Activated CD8-positive, alpha-beta T cell treated with anti-CD3 and anti-CD28 coated beads, Interleukin-2, amount 10 ng/mL, durations not matched to agents 7 days and 5 days (primary cell): ENCODE measurements around the gene SRPK2. TPM values are rescaled to one million over a fixed set of nuclear protein-coding genes. Genes with fewer than 3 reads are reported as not detected.
"Not testable (repeated sequence)": the region's sequence is repeated elsewhere in the genome, so short reads cannot be mapped to it uniquely, and the experiment has no call there.

ENCODE experiments used
- ATAC-seq: fragments of 150-1000 bp; cut with Tn5 transposase; one replicate; pipeline ENCODE4 v1.10.0; 2021; ENCODE audit warnings: moderate library complexity
- CTCF ChIA-PET: fragments of 350-600 bp; sonication (Branson Sonifier 250); formaldehyde crosslinking; loops from one replicate; lab custom pipeline; 2021; ENCODE audit warnings: antibody characterized with exemption; lab: Charles Lee
- POLR2A ChIA-PET: fragments of 350-600 bp; sonication (Branson Sonifier 250); formaldehyde crosslinking; loops from one replicate; lab custom pipeline; 2021; ENCODE audit warnings: antibody characterized with exemption; lab: Charles Lee
- DNase-seq: peaks from one replicate; pipeline ENCODE4 v3.0.0-alpha.2; 2020
- H3K27ac Mint-ChIP-seq: one replicate; pipeline ENCODE4 v1.8.0; 2021; ENCODE audit warnings: mild to moderate bottlenecking, mixed read lengths
- H3K27me3 Mint-ChIP-seq: one replicate; pipeline ENCODE4 v1.8.0; 2021; ENCODE audit warnings: low read depth, mixed read lengths
- H3K36me3 Mint-ChIP-seq: one replicate; pipeline ENCODE4 v1.8.0; 2021; ENCODE audit warnings: low read depth, mixed read lengths
- H3K4me1 Mint-ChIP-seq: one replicate; pipeline ENCODE4 v1.8.0; 2021; ENCODE audit warnings: low read depth, mixed read lengths
- H3K4me3 Mint-ChIP-seq: one replicate; pipeline ENCODE4 v1.8.0; 2021; ENCODE audit warnings: mild to moderate bottlenecking, mixed read lengths
- H3K9me3 Mint-ChIP-seq: one replicate; pipeline ENCODE4 v1.8.0; 2022; ENCODE audit warnings: mixed read lengths; ENCODE audit not compliant: insufficient read depth
- total RNA-seq, 2 experiments: library from RNA; stranded (reverse); gene quantifications; one replicate each; pipeline ENCODE4 v1.2.3, GENCODE V29; 2021

The SRPK2 gene
- total RNA-seq, 2 experiments from 2014 or later, result 34.5 to 35.9 TPM

DNA sequence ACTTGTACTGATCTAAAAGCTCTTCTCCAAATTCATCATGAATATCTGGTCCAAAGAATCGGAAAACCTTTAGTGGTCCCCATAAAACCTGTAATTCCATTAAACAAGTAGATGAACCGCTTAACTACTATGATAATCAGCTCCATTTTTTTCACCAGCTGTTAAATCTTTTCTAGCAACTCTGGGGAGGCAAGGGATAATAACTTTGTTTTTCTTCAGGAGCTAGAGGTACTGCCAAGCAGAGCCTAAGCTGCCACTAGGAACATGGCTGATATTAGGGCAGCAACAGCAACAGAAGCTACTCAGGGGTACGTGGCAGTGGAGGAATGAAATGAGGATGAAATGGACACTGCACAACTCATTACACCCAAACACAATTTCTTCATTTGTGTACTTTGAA, 138.0 kb downstream of the SRPK2 start:
- no peak for ATAC-seq
- no peak for DNase-seq
- Mint-ChIP-seq H3K27ac (no peak overlapping the region), H3K27me3 (no peaks in the 10 kb centered on the region), H3K36me3 (no peaks in the 10 kb centered on the region), H3K4me3 (no peak overlapping the region), H3K9me3 (no peaks in the 10 kb centered on the region), H3K4me1 (peaks cover 4% of the 10 kb centered on the region)
- CTCF ChIA-PET, result interaction anchor here (1.1 to 2.3 kb wide), 2 partner anchors 18 to 37 kb away, joined by 3 to 8 read pairs; no protein-coding TSS in a partner anchor
- POLR2A ChIA-PET, result no interaction called here

- ChIA-PET CTCF (interaction anchor here (2.3 kb wide), 1 partner anchor 18 kb away, joined by 8 read pairs; no protein-coding TSS in a partner anchor), POLR2A (interaction anchor here (1.2 kb wide), 1 partner anchor 47 kb away, joined by 4 read pairs; no protein-coding TSS in a partner anchor)
- no peak for ATAC-seq
- H3K4me1 Mint-ChIP-seq, result peaks cover 4% of the 10 kb centered on the region
- H3K36me3 Mint-ChIP-seq, result no peaks in the 10 kb centered on the region
- H3K27me3 Mint-ChIP-seq, result no peaks in the 10 kb centered on the region
- H3K4me3 Mint-ChIP-seq, result no peak overlapping the region
- no peak for DNase-seq
- H3K9me3 Mint-ChIP-seq, result no peaks in the 10 kb centered on the region
- no peak overlapping the region for H3K27ac Mint-ChIP-seq
These were observed 138.5 kb downstream of the SRPK2 start for GRCh38 chr7:105250239-105250638.

GRCh38 chr7:105249216-105249615, 139.5 kb downstream of the SRPK2 start:
- Mint-ChIP-seq H3K4me1 (peaks cover 4% of the 10 kb centered on the region), H3K36me3 (no peaks in the 10 kb centered on the region), H3K27ac (no peak overlapping the region), H3K9me3 (no peaks in the 10 kb centered on the region), H3K27me3 (no peaks in the 10 kb centered on the region), H3K4me3 (no peak overlapping the region)
- POLR2A ChIA-PET, result interaction anchor here (1.2 kb wide), 1 partner anchor 48 kb away, joined by 4 read pairs; no protein-coding TSS in a partner anchor
- CTCF ChIA-PET, result interaction anchor here (0.6 kb wide), 1 partner anchor 85 kb away, joined by 3 read pairs; no protein-coding TSS in a partner anchor
- no peak for DNase-seq
- no peak for ATAC-seq

DNA sequence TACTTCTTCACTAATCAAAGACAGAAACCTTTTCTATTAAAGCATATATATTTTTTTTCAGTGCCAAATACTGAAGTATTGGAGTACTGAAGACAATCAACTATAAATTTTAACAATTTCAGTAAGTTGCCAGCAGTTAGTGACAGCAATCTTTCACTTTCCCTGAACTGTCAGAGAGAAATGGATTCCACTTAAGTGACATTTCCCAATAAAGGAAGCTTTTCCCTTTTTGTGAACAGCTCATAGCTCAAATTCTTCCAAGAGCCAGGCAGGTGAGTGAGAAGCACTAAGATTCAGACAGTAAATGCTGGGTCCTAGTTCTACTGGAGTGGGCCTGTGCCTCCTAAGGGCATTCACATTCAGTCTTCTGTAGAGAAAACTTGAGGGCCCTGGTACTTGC, 142.0 kb downstream of the SRPK2 start:
- H3K4me3 Mint-ChIP-seq, result no peak overlapping the region
- CTCF ChIA-PET, result no interaction called here
- no peaks in the 10 kb centered on the region for H3K36me3 Mint-ChIP-seq
- POLR2A ChIA-PET, result no interaction called here
- ATAC-seq, result no peak
- H3K9me3 Mint-ChIP-seq, result no peaks in the 10 kb centered on the region
- no peaks in the 10 kb centered on the region for H3K4me1 Mint-ChIP-seq
- no peak overlapping the region for H3K27ac Mint-ChIP-seq
- no peaks in the 10 kb centered on the region for H3K27me3 Mint-ChIP-seq
- DNase-seq, result no peak

- no peak overlapping the region for H3K4me3 Mint-ChIP-seq
- H3K27ac Mint-ChIP-seq, result no peak overlapping the region
- POLR2A ChIA-PET, result no interaction called here
- CTCF ChIA-PET, result no interaction called here
- no peaks in the 10 kb centered on the region for H3K9me3 Mint-ChIP-seq
- DNase-seq, result no peak
- H3K36me3 Mint-ChIP-seq, result no peaks in the 10 kb centered on the region
- no peaks in the 10 kb centered on the region for H3K27me3 Mint-ChIP-seq
- no peak for ATAC-seq
- H3K4me1 Mint-ChIP-seq, result no peaks in the 10 kb centered on the region
These were observed 142.5 kb downstream of the SRPK2 start for GRCh38 chr7:105246256-105246655.

DNA sequence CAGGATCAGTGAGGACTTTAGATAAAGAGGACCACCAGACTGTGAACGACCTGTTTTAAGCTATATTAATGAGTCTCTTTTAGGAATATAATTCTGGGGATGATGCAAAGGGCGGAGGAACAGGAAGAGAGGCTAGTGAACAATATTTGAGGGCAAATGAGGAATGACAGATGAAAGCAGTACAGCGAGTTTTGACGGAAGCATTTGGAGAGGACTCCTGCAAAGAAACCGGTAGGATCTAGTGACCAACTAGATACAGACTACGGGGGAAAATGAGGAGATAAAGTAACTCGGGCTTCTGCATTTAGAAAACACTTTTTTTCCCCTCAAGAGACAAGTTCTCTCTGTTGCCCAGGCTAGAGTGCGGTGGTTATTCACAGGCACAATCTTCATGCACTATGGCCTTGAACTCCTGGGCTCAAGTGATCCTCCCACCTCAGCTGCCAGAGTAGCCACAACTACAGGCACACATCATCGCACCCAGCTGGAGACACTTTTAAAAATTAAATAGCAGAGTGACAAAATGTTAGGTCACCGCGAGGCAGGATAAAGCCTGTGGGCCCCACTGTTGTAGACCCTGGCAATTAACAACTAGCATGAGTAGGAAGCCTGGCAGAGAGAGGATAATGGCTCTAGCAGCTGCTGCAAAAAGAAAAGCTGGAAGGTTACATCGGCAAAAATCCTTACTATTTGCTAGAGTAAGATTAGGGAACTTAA, 143.2 kb downstream of the SRPK2 start:
- DNase-seq, result no peak
- Mint-ChIP-seq H3K4me1 (no peaks in the 10 kb centered on the region), H3K27me3 (no peaks in the 10 kb centered on the region), H3K9me3 (no peaks in the 10 kb centered on the region), H3K36me3 (no peaks in the 10 kb centered on the region), H3K4me3 (no peak overlapping the region), H3K27ac (no peak overlapping the region)
- no peak for ATAC-seq
- POLR2A ChIA-PET, result no interaction called here
- CTCF ChIA-PET, result no interaction called here

- H3K27ac Mint-ChIP-seq, result no peak overlapping the region
- H3K27me3 Mint-ChIP-seq, result no peaks in the 10 kb centered on the region
- ChIA-PET CTCF (no interaction called here), POLR2A (no interaction called here)
- DNase-seq (no peak), ATAC-seq (no peak)
- no peaks in the 10 kb centered on the region for H3K36me3 Mint-ChIP-seq
- H3K4me1 Mint-ChIP-seq, result no peaks in the 10 kb centered on the region
- no peaks in the 10 kb centered on the region for H3K9me3 Mint-ChIP-seq
- no peak overlapping the region for H3K4me3 Mint-ChIP-seq
These were observed 144.1 kb downstream of the SRPK2 start for GRCh38 chr7:105244594-105244993.

GRCh38 chr7:105241198-105241597, 147.5 kb downstream of the SRPK2 start:
- H3K36me3 Mint-ChIP-seq, result no peaks in the 10 kb centered on the region
- H3K27me3 Mint-ChIP-seq, result no peaks in the 10 kb centered on the region
- H3K27ac Mint-ChIP-seq, result no peak overlapping the region
- ChIA-PET CTCF (interaction anchor here (1.1 kb wide), 1 partner anchor 88 kb away, joined by 3 read pairs; no protein-coding TSS in a partner anchor), POLR2A (interaction anchor here (1.0 kb wide), 1 partner anchor 11 kb away, joined by 3 read pairs; no protein-coding TSS in a partner anchor)
- no peaks in the 10 kb centered on the region for H3K9me3 Mint-ChIP-seq
- ATAC-seq, result no peak
- no peak overlapping the region for H3K4me3 Mint-ChIP-seq
- DNase-seq, result no peak
- peaks cover 2% of the 10 kb centered on the region for H3K4me1 Mint-ChIP-seq

DNA sequence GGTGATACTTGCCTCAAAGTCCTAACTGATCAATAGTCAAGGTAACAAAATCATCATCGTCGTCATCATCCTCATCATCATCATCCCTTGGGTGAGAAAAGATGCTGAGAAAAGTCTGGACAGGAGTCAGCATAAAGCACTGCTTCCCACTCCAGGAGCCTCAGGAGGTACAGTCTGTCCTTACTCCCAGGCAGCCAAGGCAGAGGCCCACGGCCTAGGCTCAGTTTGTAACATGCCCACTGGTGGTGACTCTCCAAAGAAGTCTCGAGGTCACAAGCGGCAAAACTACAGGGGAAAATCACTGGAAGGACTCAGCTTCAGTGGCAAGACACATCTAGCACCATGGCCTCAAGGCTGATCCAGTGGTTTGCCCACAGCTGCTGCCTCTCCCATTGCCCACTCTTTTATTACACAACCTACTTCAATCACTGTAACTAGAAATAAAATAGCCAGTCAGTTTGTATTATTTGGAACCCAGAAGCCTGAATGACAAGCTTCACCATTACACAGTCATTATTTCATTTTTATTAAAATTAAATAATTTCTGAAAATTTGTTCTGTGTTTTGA, 150.4 kb downstream of the SRPK2 start:
- ChIA-PET CTCF (no interaction called here), POLR2A (no interaction called here)
- DNase-seq (no peak), ATAC-seq (no peak)
- no peaks in the 10 kb centered on the region for H3K9me3 Mint-ChIP-seq
- H3K27me3 Mint-ChIP-seq, result no peaks in the 10 kb centered on the region
- H3K4me1 Mint-ChIP-seq, result peaks cover 2% of the 10 kb centered on the region
- no peaks in the 10 kb centered on the region for H3K36me3 Mint-ChIP-seq
- H3K27ac Mint-ChIP-seq, result no peak overlapping the region
- no peak overlapping the region for H3K4me3 Mint-ChIP-seq

DNA sequence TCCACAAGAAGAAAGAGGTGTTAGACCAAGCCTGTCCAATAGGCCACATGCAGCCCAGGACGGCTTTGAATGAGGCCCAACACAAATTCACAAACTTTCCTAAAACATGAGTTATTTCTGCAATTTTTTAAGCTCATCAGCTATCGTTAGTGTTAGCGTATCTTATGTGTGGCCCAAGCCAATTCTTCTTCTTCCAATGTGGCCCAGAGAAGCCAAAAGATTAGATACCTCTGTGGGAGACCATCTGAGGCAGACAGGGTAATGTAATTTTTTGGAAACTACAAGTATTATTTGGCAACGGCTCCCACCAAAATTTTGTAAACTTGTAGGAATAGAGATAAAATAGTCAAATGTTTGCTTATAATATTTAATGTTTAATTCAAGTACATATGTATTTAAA, 153.8 kb downstream of the SRPK2 start:
- H3K4me3 Mint-ChIP-seq, result no peak overlapping the region
- H3K27ac Mint-ChIP-seq, result no peak overlapping the region
- DNase-seq (no peak), ATAC-seq (no peak)
- H3K36me3 Mint-ChIP-seq, result no peaks in the 10 kb centered on the region
- H3K9me3 Mint-ChIP-seq, result no peaks in the 10 kb centered on the region
- CTCF ChIA-PET, result no interaction called here
- no peaks in the 10 kb centered on the region for H3K27me3 Mint-ChIP-seq
- H3K4me1 Mint-ChIP-seq, result peaks cover 2% of the 10 kb centered on the region
- POLR2A ChIA-PET, result no interaction called here

- ATAC-seq, H3K27ac Mint-ChIP-seq, H3K36me3 Mint-ChIP-seq, H3K4me3 Mint-ChIP-seq, H3K9me3 Mint-ChIP-seq, H3K4me1 Mint-ChIP-seq, POLR2A ChIA-PET, DNase-seq, H3K27me3 Mint-ChIP-seq, CTCF ChIA-PET: not testable (repeated sequence)
These were observed 155.9 kb downstream of the SRPK2 start for GRCh38 chr7:105232829-105233291.

- H3K4me1 Mint-ChIP-seq, result no peaks in the 10 kb centered on the region
- no peaks in the 10 kb centered on the region for H3K27me3 Mint-ChIP-seq
- CTCF ChIA-PET, result interaction anchor here (0.8 kb wide), 1 partner anchor 10 kb away, joined by 3 read pairs; no protein-coding TSS in a partner anchor
- H3K9me3 Mint-ChIP-seq, result no peaks in the 10 kb centered on the region
- no peak for DNase-seq
- H3K4me3 Mint-ChIP-seq, result no peak overlapping the region
- peaks cover 4% of the 10 kb centered on the region for H3K36me3 Mint-ChIP-seq
- H3K27ac Mint-ChIP-seq, result no peak overlapping the region
- no peak for ATAC-seq
- POLR2A ChIA-PET, result no interaction called here
These were observed 158.2 kb downstream of the SRPK2 start for GRCh38 chr7:105230486-105230885.
